ENCODE data around the gene COL25A1. TPM values are rescaled to one million over a fixed set of nuclear protein-coding genes. Genes with fewer than 3 reads are reported as not detected.

COL25A1 gene
- total RNA-seq, 1 experiment from 2014 or later, result 4.2 TPM

- no peak within 1 kb of the TSS; a peak in 1 of 7 replicates for H3K27ac Mint-ChIP-seq
- peak; percentile 86 for DNase-seq
Observed at GRCh38 chr4:108762559-108763225, 539.8 kb downstream of the COL25A1 start, which contains the start of gene ETNPPL. ETNPPL (minus strand) TSS chr4:108763053; CDS start chr4:108762898, 155 bp downstream.

More at GRCh38 chr4:108762559-108763225, 539.8 kb downstream of the COL25A1 start, which contains the start of gene ETNPPL:
- H3K27me3 ChIP-seq (ENCODE audit: insufficient read depth, low read length), result no peaks in the 10 kb centered on the region
- H2BK20ac ChIP-seq (ENCODE audit: low read depth, low read length, poor library complexity, severe bottlenecking), result no peak within 1 kb of the TSS
- no peak within 1 kb of the TSS for H3K4ac ChIP-seq (ENCODE audit: low read depth, low read length)
- no peaks in the 10 kb centered on the region for H3K9me3 ChIP-seq (ENCODE audit: control insufficient read depth, low read depth, low read length)
- peak; percentile 38; the same call in 2 of the 3 replicates for TF ChIP-seq CTCF (conservative IDR thresholded peaks at IDR 0.05)
- no peaks in the 10 kb centered on the region for H4K20me1 ChIP-seq (ENCODE audit: control insufficient read depth, insufficient read depth, insufficient read length)
- H3K4me1 ChIP-seq (ENCODE audit: insufficient read depth, low read length), result no peaks in the 10 kb centered on the region
- H2BK120ac ChIP-seq (ENCODE audit: low read depth, low read length, poor library complexity, severe bottlenecking), result no peak within 1 kb of the TSS
- no peak within 1 kb of the TSS for H3T11ph ChIP-seq (ENCODE audit: low read length)
- WGBS (ENCODE audit: extremely low coverage, insufficient read length, low lambda C conversion rate), result no CpG with 5 or more reads among the region's 61 CpGs
- Mint-ChIP-seq H3K27me3 (ENCODE audit: low read depth) (peaks cover 48% of the 10 kb centered on the region), H3K9me3 (0 out of 5 replicates have a peak, but pooled peaks cover 0 to 4% of the 10 kb centered on the region in 2 experiments), H3K4me3 (peak within 1 kb of the TSS; percentile 83), H3K36me3 (ENCODE audit: insufficient read depth in 1 of 3, low read depth in 3 of 3) (no peaks in the 10 kb centered on the region; a peak in 1 of 7 replicates), H3K4me1 (peaks cover 14% of the 10 kb centered on the region in 2 experiments)
- peak within 1 kb of the TSS; percentile 43 for H3K18ac ChIP-seq (ENCODE audit: insufficient read length, low read depth, low read length)
- H3K79me2 ChIP-seq (ENCODE audit: insufficient read depth, low read length), result no peaks in the 10 kb centered on the region
- H3K23ac ChIP-seq (ENCODE audit: insufficient read length, low read depth, low read length), result no peak within 1 kb of the TSS
- peak within 1 kb of the TSS; percentile 44; the same call in 1 of the 2 replicates for H3K14ac ChIP-seq (ENCODE audit: insufficient read depth, low read length)
- no peak within 1 kb of the TSS for H3K56ac ChIP-seq (ENCODE audit: insufficient read length, low read depth, low read length)
- H3K79me1 ChIP-seq (ENCODE audit: insufficient read depth, low read depth, low read length, poor library complexity, severe bottlenecking), result no peaks in the 10 kb centered on the region
- H2BK15ac ChIP-seq (ENCODE audit: low read depth, low read length), result no peak within 1 kb of the TSS
- H4K8ac ChIP-seq (replicated peaks; ENCODE audit: insufficient read length, low read depth, low read length), result no peak within 1 kb of the TSS
- no peak within 1 kb of the TSS for H3K27ac ChIP-seq (ENCODE audit: insufficient read length, low read depth, low read length)
- H3K23me2 ChIP-seq (ENCODE audit: insufficient read length, low read depth, low read length, poor library complexity, severe bottlenecking), result peaks cover 8% of the 10 kb centered on the region
- no peak within 1 kb of the TSS for H2BK12ac ChIP-seq (ENCODE audit: insufficient read length, low read depth, low read length)
- H2AFZ ChIP-seq (ENCODE audit: low read length), result peak within 1 kb of the TSS; percentile 82
- no peak within 1 kb of the TSS for H2AK5ac ChIP-seq (ENCODE audit: insufficient read length, low read length)
- H4K91ac ChIP-seq (ENCODE audit: insufficient read length, low read depth, low read length), result no peak within 1 kb of the TSS
- H4K5ac ChIP-seq (ENCODE audit: insufficient read length, low read depth, low read length), result no peak within 1 kb of the TSS
- H3K9ac ChIP-seq (ENCODE audit: extremely low read depth, insufficient read length, low read length), result no peak within 1 kb of the TSS
- no peak within 1 kb of the TSS for H2BK5ac ChIP-seq (ENCODE audit: insufficient read length, low read length)
- H3K4me2 ChIP-seq (ENCODE audit: insufficient read depth, insufficient read length, low read length), result peak within 1 kb of the TSS; percentile 73

Other genes starting within 250 kb of the COL25A1 start
- gene SEC24B, start 131.2 kb upstream of the COL25A1 start, total RNA-seq (2021), result 26.9 and 27.1 TPM in 2 replicates